ENCODE data around the gene TMA7B. TPM values are rescaled to one million over a fixed set of nuclear protein-coding genes. Genes with fewer than 3 reads are reported as not detected.

TMA7B gene
- total and polyA plus RNA-seq, 8 donors: 0.13 to 0.17 TPM; not detected in 6

DNA sequence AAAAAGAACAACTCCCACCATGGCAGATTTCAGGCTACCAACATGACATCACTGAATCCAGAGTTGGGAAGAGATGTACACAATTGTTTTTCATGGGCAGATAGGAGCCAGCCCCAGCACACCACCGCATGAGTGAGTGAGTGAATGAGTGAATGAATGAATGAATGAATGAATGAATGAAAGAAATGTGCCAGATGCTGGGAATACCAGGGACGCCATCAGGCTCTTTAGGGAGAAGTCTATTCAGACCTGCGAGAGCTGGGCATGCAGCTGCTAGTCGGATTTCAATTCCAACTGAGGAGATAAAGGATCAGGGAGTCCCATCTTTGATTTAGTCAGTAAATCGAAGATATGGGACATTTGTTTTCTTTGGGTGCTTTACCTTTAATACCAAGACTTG lies 19.3 kb downstream of the TMA7B start:
- Histone ChIP-seq H3K27me3 (no peaks in the 10 kb centered on the region), H3K4me1 (no peaks in the 10 kb centered on the region), H3K27ac (no peak overlapping the region), H3K4me3 (no peak overlapping the region), H3K9me3 (no peaks in the 10 kb centered on the region), H3K36me3 (no peaks in the 10 kb centered on the region)
- DNase-seq (no peak), ATAC-seq (no peak), FAIRE-seq (no peak)
- 78 to 82% methylated on average over 5 of the region's 5 CpGs for WGBS, 2 donors
- TF ChIP-seq CTCF (IDR thresholded peaks at IDR 0.05): no peak
- intact Hi-C loops (cut with DNase I): no loop called here

GRCh38 chr22:39980596-39980995 lies 20.4 kb downstream of the TMA7B start:
- Histone ChIP-seq H3K4me1 (no peaks in the 10 kb centered on the region), H3K27me3 (peaks cover 0 to under 1% (median 0%) of the 10 kb centered on the region in 4 donors), H3K9me3 (no peaks in the 10 kb centered on the region), H3K4me3 (no peak overlapping the region), H3K36me3 (no peaks in the 10 kb centered on the region), H3K27ac (no peak overlapping the region)
- DNase-seq: no peak
- FAIRE-seq: no peak
- no peak for TF ChIP-seq CTCF (IDR thresholded peaks at IDR 0.05)
- peak in 2 of 4 donors; percentile 16 to 39 for ATAC-seq
- intact Hi-C loops (cut with DNase I): no loop called here
- WGBS, 2 donors: 83 to 87% methylated on average over 6 of the region's 6 CpGs

GRCh38 chr22:39983346-39983745 lies 23.1 kb downstream of the TMA7B start:
- WGBS, 2 donors: 91 to 98% methylated on average over 4 of the region's 4 CpGs
- no peaks in the 10 kb centered on the region for H3K4me1 ChIP-seq
- ATAC-seq: no peak
- DNase-seq: no peak
- intact Hi-C loops (cut with DNase I): no loop called here
- no peak overlapping the region for H3K27ac ChIP-seq
- no peaks in the 10 kb centered on the region for H3K36me3 ChIP-seq
- no peak for FAIRE-seq
- H3K27me3 ChIP-seq: peaks cover 0 to 2% (median 0%) of the 10 kb centered on the region in 4 donors
- no peaks in the 10 kb centered on the region for H3K9me3 ChIP-seq
- H3K4me3 ChIP-seq: no peak overlapping the region
- no peak for TF ChIP-seq CTCF (IDR thresholded peaks at IDR 0.05)

DNA sequence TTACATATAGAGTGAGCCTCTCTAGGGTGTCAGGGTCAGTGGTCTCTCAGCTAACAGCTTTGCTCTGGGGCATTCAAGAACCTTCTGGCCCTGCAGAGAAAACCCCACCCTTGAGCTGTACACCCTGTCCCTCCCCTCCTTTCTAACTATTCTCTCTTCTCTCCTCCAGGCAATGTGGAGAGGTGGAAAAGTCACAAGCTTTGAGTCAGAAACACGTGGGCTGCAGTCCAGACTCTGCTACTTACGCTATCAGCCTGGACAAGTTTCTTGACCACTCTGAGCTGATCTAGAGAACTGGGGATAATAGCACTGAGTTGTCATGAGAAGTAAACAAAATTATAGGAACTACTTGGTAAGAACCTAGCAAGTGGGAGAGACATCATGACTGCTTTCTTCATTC lies 23.8 kb downstream of the TMA7B start:
- intact Hi-C loops (cut with DNase I): no loop called here
- FAIRE-seq: no peak
- Histone ChIP-seq H3K4me3 (no peak overlapping the region), H3K27me3 (peaks cover 0 to 2% (median 0%) of the 10 kb centered on the region in 4 donors), H3K36me3 (no peaks in the 10 kb centered on the region), H3K4me1 (no peaks in the 10 kb centered on the region), H3K9me3 (no peaks in the 10 kb centered on the region), H3K27ac (no peak overlapping the region)
- DNase-seq: no peak
- TF ChIP-seq CTCF (IDR thresholded peaks at IDR 0.05): no peak
- no peak for ATAC-seq
- WGBS, 2 donors: 75 to 79% methylated on average over 2 of the region's 2 CpGs

- Histone ChIP-seq H3K27me3 (peaks cover 0 to 2% (median 0%) of the 10 kb centered on the region in 4 donors), H3K9me3 (no peaks in the 10 kb centered on the region), H3K4me1 (no peaks in the 10 kb centered on the region), H3K4me3 (no peak overlapping the region), H3K27ac (no peak overlapping the region), H3K36me3 (no peaks in the 10 kb centered on the region)
- no peak for TF ChIP-seq CTCF (IDR thresholded peaks at IDR 0.05)
- intact Hi-C loops (cut with DNase I): no loop called here
- WGBS, 2 donors: 88 to 94% methylated on average over 2 of the region's 2 CpGs
- FAIRE-seq (no peak), ATAC-seq (no peak), DNase-seq (no peak)
Measured at GRCh38 chr22:39984746-39985145, 24.5 kb downstream of the TMA7B start.
